HG03558 (cell line): ENCODE data around the gene OR56B1.

Experiments
- ATAC-seq: cut with Tn5 transposase; IDR thresholded peaks from one replicate; pipeline ENCODE4 v1.9.1; 2021; ENCODE audit warnings: moderate number of reproducible peaks; ENCODE audit not compliant: unreplicated experiment; ENCODE audit errors: extremely low read depth

Gene OR56B1

GRCh38 chr11:5726351-5726750 lies 9.9 kb upstream of the OR56B1 start:
- no peak for ATAC-seq

DNA sequence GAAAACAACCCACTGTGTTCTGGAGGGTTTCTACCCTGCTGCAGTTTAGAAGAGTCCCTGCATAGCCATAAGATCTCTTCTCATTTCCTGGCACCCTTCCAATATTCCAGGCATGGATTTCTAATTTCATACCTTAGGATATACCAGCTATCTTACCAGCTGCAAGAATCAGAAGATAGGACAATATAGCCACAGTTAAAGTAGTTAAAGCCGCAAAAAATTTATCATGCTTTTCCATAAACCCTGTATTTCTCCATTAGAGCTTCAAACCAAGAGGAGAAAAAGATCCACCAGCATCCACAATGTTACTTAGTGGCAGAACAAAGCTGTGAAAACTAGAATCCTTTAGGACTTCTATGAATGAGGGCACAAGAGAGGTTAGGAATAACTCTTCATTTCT lies 8.6 kb upstream of the OR56B1 start:
- no peak for ATAC-seq

DNA sequence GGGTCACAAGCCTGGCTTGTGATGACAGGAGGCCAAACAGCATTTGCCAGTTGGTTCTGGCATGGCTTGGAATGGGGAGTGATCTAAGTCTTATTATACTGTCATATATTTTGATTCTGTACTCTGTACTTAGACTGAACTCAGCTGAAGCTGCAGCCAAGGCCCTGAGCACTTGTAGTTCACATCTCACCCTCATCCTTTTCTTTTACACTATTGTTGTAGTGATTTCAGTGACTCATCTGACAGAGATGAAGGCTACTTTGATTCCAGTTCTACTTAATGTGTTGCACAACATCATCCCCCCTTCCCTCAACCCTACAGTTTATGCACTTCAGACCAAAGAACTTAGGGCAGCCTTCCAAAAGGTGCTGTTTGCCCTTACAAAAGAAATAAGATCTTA lies 843 bp downstream of the OR56B1 start:
- ATAC-seq: no peak

DNA sequence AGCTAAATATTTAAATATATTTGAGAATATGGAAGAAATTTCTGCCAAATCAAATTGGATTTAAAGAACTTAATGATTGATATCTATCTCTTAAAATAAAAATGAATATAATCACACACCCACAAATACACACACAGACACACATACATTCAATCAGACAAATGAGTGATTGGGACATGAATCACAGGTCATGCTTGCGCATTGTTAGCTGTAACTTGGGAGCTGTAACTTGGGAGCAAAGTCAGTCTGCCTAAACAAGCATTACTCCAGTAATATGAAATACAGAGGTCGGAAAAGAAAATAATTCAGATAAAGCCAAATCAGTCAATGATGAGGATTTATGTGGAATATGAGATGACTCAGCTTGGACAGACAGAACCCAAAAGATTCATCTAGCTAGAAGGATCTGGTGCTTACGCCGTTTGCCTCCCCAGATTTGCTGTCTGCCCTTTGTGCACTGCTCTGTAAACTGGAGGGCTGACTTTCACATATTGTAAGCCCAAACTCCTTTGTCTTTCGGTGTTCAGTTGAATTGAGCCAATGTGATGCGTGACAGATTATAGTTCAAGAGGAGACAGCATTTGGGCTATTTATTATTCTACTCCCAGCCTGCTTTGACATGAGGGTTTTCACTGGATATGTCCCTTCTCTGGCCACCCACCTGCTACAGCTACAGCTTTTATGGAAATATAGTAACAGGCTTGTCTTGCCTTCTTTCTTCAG lies 1.6 kb downstream of the OR56B1 start:
- ATAC-seq: no peak

GRCh38 chr11:5738431-5738830 lies 2.2 kb downstream of the OR56B1 start:
- ATAC-seq: no peak

DNA sequence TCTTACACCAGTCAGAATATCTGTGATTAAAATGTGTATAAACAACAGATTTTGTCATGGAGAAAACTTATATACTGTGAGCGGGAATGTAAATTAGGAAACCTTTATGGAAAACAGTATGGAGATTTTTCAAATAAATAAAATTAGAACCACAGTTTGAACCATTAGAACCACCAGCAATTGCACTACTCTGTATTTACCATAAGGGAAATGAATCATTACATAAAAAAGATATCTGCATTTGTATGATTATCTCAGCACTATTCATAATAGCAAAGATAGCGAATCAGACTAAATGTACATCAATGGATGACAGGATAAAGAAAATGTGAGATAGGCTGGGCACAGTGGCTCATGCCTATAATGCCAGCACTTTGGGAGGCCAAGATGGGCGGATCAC lies 10.4 kb downstream of the OR56B1 start:
- ATAC-seq: no peak

GRCh38 chr11:5749836-5750235 lies 13.6 kb downstream of the OR56B1 start:
- ATAC-seq: no peak

- no peak for ATAC-seq
Measured at GRCh38 chr11:5753943-5754342, 17.7 kb downstream of the OR56B1 start, which contains the start of gene OR52N4. TSS of gene OR52N4 (plus strand) at chr11:5754243. CDS start at chr11:5754741, 498 bp downstream.

- no peak for ATAC-seq
Measured at GRCh38 chr11:5767056-5767455, 30.8 kb downstream of the OR56B1 start.

DNA sequence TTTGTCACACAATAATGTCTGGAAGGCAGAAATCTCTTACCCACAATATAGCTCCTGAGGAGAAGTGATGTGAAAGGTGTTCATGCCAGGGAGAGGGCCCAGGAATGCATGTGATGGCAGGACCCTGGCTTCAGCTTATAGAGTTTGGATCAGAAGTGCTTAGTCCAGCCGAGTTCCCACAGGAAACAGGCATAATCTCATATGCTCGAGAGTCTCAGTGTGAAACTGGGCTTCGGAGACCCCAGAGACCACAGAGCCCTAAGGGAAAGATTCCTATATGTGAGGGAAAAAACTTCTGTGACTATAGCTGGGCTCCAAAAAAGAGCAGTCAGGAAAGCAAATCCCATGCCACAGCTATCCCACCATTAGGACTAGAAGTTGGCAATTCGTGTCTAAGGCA lies 47.0 kb downstream of the OR56B1 start, which contains the start of gene OR52N5:
TSS of gene OR52N5 (minus strand) at position 101 of the 400 bp plus-strand sequence. CDS start 4,721 bp downstream, outside the sequence.
- ATAC-seq: no peak
